HUES64 (cell line): ENCODE results near the gene DEGS1.
A peak's percentile ranks its signal among the peaks of the same experiment; 100 is the strongest.

Experiments used
- H3K27ac ChIP-seq: 2 replicates; pipeline ENCODE4 v1.7.0; 2013; ENCODE audit warnings: low read depth, low read length, inconsistent platforms
- H3K27me3 ChIP-seq: 2 replicates; pipeline ENCODE4 v1.6.1; 2013; ENCODE audit warnings: mild to moderate bottlenecking, low read length; ENCODE audit not compliant: insufficient read depth
- H3K36me3 ChIP-seq: 2 replicates; pipeline ENCODE4 v1.6.1; 2013; ENCODE audit warnings: mild to moderate bottlenecking, low read length; ENCODE audit not compliant: insufficient read depth
- H3K4me1 ChIP-seq: 2 replicates; pipeline ENCODE4 v1.6.1; 2013; ENCODE audit warnings: mild to moderate bottlenecking, low read length, moderate library complexity; ENCODE audit not compliant: insufficient read depth
- H3K4me3 ChIP-seq: 2 replicates; pipeline ENCODE4 v1.5.1; 2013; ENCODE audit warnings: mild to moderate bottlenecking, low read length, moderate library complexity
- H3K9ac ChIP-seq: 2 replicates; pipeline ENCODE4 v1.6.1; 2013; ENCODE audit warnings: mild to moderate bottlenecking, low read depth, low read length
- H3K9me3 ChIP-seq: 2 replicates; pipeline ENCODE4 v1.6.1; 2013; ENCODE audit warnings: low read depth, low read length; ENCODE audit not compliant: insufficient read depth
- WGBS: fragments of 150-250, 120-280 bp; methylation state at CpG from one replicate; pipeline ENCODE4 v1.1.7; 2013; ENCODE audit warnings: missing lambda C conversion rate; 5-methylcytosine and 5-hydroxymethylcytosine counted together

DEGS1 gene

DNA sequence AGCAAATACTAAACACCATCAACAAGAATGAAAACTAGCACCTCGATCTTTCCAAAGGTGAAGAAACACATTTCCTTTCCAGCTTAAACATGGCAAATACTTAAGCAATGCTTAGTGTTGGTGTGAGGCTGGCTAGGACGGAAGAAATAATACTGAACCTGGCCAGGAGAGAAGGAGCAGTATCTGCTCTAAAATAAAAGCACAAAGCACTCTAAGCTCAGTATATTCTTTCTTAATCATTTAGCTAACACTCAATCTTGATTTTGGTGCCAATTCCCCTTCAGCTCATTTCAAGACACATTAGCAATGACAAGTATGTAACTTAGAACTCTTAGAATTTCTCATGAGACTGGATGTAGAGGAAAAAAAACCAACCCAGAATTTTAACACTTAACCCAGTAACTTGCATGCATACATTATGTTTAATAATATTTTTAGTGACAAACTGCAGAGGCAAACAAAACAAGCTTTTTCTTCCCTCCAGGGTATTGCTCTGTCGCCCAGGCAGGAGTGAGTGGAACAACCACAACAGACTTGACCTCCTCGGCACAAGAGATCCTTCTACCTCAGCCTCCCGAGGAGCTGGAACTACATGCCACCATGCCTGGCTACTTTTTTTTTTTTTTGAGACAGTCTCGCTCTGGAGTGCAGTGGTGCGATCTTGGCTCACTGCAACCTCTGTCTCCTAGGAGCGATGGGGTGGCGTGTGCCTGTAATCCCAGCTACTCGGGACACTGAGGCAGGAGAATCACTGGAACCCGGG lies 54.3 kb downstream of the DEGS1 start:
- 93% methylated on average over 11 of the region's 11 CpGs for WGBS
- Histone ChIP-seq H3K4me1 (peaks cover 36% of the 10 kb centered on the region), H3K9me3 (no peaks in the 10 kb centered on the region), H3K4me3 (no peak overlapping the region), H3K27me3 (no peaks in the 10 kb centered on the region), H3K27ac (peak overlapping the region; percentile 89; the same call in 1 of the 2 replicates), H3K9ac (no peak overlapping the region), H3K36me3 (peaks cover 30% of the 10 kb centered on the region)

GRCh38 chr1:224238212-224238611 lies 55.2 kb downstream of the DEGS1 start:
- Histone ChIP-seq H3K4me1 (peaks cover 36% of the 10 kb centered on the region), H3K9ac (no peak overlapping the region), H3K27ac (no peak overlapping the region), H3K36me3 (peaks cover 23% of the 10 kb centered on the region), H3K27me3 (no peaks in the 10 kb centered on the region), H3K4me3 (no peak overlapping the region), H3K9me3 (no peaks in the 10 kb centered on the region)
- 89% methylated on average over 9 of the region's 9 CpGs for WGBS

GRCh38 chr1:224238756-224239155 lies 55.7 kb downstream of the DEGS1 start:
- peaks cover 36% of the 10 kb centered on the region for H3K4me1 ChIP-seq
- 91% methylated on average over 2 of the region's 3 CpGs for WGBS
- H3K36me3 ChIP-seq, result peaks cover 25% of the 10 kb centered on the region; the same call in 1 of the 2 replicates
- H3K4me3 ChIP-seq, result no peak overlapping the region
- H3K9ac ChIP-seq, result no peak overlapping the region
- no peaks in the 10 kb centered on the region for H3K27me3 ChIP-seq
- H3K27ac ChIP-seq, result no peak overlapping the region
- H3K9me3 ChIP-seq, result no peaks in the 10 kb centered on the region
